Amygdala (tissue), 56 donors: ENCODE measurements around the gene OPN4.

Experiments
- DNase-seq, 56 donors: peaks; one replicate each; lab custom pipeline; 2025; lab: John Stamatoyannopoulos, UW

The OPN4 gene

DNA sequence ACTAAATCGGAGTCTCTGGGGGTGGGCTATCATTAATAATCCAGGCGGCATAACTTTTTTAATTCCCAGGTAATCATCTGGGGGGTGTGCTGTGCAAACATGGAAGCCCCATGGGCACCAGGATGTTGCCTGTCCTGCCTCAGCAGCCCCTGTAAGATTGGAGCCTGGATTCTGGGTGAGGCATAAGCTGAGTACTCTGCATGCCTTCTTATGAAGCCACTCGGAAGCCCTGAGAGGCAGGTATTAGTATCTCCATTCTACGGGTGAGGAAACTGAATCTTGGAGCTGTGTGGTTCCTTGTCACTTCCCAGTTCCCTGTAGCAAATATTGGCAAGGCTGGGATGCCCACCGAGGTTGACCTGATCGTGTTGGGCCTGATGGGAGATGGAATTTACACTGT, 7.4 kb upstream of the OPN4 start:
- no peak for DNase-seq

DNA sequence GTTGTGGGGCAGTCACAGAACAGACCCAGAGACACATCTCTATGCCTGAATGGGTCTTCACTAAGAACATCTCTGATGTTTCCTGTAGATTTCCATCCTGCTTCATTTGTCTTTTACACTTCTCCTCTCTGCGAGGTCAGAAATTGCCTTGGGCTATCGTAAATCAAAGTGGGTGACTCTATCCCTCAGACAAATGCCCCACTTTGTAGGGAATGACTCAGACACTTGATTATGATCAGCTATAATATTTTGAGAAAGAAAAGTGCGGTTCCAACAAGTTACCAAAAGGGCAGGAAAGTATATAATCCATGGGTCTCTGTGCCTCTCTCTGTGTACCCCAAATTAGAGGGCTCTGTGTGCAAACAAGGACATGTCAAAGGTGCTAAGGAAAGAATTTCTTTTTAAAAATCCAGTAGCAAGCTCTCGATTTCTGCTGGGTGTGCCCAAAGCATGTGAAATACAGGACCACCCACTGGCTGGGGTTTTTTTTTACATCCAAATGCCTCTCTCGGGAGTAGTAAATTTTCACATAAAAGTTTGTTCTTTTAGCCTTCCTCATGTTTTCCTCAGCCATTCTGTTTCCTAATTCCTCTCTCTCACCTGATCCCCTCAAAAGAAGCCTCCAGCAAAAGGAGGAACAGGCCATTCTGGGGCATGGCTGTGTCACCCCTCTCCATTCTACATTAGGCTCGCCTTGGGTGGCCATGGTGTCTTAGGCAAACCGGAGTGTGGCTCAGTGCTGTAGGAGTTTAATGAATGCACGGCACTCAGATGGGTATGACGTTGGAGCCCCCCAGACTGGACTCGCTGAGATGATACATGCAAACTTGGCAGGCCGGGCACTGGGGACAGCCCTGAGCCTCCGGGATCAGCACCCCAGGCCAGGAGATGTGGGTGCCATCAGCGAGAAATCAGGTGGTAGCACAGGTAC, 6.3 kb upstream of the OPN4 start:
- no peak for DNase-seq

DNA sequence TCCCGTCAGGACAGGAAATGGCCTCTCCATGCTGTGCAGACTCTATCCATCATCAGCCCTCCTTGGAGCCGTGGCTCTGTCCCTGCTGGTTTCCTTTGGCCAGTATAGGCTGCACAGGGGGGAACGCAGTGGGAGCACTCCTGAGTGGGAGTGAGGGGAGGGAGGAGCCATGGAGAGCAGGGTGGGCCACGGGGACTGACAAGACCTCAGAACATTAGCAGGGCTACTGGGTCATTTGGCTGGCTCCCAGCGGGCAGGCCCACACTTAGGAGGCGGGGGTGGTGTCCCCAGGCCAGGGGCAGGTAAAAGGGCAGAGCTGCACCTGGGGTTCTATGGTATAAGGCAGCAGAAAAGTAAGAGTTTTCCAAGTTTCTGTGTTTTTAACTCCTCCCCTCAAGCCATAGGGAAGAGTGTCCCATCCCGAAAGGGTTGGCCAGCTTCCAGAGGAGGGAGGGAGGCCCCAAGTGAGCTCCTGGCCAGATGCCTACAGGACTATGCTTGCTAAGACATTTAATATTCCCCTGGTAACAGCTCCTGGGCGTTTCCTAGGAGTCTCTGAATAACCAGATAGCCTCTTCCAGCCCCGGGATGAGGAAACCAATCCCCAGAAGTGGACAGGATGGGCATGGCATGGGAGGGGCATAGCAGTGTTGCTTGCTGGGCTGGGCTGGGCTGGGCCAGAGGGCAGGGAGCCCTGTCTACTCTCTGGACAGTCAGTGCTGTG, 5.5 kb upstream of the OPN4 start:
- peak in 1 of 56 donors; percentile 43 for DNase-seq

DNA sequence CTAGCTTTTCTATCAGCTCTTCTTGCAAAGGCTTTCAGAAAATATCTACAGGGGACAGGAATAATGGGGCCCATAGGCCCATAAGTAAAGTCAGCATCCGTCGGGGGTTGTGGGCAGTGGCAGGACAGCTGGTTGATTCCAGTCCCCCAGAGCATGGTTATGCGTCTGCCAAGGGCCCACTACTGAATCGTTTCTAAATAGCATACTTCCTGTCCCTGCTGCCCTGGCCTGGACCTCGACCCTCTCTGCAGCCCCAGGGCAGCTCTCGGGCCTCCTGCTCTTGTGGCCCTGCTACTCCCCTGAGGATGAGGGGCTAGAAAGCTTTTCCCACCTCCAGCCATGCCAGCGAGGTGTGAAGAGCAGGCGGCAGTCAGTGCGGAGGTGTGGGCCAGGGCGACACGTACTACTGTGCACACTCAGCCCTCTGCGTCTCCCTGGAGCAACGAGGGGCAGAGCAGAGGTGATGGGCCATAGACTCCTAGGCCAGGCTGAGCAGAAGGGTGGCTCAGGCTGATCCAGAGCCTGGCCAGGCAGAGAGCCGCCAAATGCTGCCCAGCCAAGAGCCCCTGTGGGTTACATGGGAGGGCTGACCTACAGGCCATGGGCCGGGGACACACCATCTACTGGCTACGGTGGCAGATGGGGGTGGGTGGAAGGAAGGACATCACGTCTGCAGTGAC, 4.7 kb upstream of the OPN4 start:
- no peak for DNase-seq

DNA sequence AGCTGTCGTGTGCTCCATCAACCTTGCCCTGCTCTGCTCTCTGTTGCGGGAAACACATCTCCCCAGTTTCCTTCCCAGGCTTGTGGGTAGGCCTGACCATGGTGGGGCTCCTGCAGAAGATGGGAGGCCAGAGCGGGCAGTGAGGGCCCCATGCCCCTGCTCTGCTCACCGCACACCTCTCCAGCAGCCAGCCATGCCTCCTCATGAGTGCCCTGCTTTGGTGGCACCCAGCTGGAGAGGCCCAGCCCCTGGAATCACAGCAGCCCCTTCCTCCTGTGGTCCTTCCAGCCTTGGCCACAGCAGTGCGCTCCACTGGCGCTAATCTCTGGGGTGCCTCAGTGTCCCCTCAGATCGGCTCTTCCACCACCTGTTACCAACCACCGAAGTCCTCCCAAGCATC, 4.2 kb upstream of the OPN4 start:
- no peak for DNase-seq

DNA sequence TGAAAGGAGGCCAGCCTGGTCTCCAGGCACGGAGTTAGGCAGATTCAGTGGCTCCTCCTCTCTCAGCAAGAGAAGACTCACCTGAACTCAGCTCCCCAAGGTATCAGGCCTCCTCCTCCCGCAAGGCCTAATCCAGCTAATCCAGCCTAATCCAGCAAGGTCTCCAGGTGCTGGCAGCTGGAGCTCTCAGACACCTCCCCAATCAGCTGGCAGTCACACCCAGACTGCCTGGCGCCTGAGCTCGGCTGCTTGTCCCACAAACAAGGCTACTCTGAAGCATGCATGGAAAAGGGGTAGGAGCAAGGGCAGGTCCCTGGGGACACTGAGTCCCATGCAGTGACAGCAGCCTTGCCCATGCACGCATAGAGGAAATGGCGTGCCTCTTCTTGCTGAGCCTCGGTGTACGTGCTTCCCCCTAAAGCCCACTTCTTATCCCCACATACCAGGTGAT, 3.3 kb upstream of the OPN4 start:
- no peak for DNase-seq

DNA sequence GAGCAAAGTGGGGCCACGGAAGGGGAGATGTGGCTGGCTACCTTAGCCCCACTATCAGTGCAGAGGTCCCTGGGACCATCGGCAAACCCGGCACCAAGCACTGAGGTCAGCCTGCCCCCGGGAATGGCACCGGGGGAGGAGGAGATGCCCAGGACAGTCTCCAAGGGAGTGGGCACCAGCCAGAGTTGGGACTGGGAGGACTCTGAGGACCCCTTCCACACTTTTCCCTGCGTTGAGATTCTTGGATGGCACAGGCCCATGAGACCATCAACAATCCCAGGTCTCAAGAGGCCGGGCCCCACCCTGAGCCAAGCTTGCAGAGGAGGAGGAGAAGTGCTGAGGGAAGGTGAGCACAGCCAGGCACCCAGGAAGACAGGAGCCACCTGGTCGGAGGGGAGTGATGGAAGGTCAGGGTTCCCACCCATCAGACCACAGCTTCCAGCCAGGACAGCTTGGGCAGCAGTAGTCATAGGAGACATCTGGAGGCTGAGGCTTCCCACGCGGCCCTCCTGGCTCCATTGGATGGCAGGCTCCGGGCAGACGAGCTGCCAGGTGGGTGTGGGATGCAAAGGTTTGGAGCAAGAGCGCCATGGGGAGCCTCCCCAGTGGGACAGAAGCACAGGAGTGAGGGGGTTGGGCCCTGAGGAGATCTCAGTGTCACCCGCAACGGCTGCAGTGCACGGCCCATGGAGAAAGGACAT, 2.6 kb upstream of the OPN4 start:
- DNase-seq = no peak

DNA sequence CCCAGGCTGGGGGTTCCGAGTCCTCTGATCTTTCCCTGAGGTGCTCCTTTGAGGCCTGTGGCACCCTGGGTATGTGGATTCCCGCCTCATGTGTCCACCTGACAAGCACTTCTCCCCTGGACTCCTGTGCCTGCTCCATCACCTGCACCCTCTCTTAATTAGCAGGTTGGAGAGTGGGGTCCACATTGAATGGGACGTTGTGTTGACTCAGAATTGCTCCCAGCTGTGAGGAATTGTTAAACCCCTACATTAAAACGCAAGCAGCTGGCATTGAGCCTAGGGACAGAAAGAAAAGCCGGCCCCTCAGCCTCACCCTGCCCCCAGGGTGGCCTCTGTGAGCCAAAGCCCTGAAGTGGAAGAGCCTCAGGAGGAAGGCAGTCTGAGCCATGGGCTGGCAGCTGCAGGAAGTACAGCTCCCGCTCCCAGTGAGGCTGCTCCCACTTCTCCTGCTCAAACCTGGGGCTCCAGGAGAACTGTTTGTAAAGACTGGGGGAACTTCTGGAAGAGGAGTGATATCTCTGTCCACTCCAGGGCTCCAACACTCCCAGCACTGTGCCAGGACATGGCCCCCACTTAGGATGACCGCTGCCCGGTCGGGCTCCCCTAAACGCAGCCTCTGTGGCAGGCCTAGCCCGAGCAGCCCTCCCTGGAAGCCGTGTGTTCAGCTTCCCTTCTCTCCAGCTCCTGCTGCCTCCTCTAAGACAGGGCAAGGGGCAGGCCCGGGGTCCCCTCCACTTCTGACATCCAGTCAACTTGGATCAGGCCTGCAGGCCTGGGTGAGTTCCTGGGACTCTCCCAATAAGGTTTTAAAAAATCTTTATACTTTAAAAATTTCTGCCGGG, 1.8 kb upstream of the OPN4 start:
- DNase-seq = no peak

DNA sequence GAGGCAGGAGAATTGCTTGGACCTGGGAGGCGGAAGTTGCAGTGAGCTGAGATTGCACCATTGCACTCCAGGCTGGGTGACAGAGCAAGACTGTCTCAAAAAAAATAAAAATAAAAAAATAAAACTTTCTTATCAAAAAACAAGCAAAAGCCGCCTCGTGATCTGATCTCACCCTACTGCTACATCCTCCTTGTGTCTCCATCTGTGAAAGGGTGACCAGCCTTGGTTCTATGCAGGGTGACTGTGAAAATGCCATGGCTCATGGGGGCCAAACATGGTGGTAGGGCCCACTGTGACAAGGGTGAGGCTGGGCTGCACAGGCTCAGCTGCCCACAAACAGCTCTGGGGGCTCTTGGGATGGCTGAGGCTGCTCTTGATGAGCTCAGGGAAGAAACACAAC, 968 bp upstream of the OPN4 start:
- no peak for DNase-seq

DNA sequence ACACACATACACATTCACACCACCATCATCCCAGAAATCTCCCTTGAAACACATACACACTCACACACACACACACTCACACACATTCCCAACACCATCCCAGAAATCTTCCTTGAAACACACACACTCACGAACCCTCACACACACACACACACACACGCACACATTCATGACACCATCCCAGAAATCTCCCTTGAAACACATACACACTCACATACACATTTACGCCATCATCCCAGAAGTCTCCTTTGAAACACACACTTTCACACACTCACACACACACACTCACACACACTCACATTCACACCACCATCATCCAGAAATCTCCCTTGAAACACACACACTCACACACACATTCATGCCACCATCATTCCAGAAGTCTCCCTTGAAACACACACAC, 360 bp upstream of the OPN4 start:
- no peak for DNase-seq

DNA sequence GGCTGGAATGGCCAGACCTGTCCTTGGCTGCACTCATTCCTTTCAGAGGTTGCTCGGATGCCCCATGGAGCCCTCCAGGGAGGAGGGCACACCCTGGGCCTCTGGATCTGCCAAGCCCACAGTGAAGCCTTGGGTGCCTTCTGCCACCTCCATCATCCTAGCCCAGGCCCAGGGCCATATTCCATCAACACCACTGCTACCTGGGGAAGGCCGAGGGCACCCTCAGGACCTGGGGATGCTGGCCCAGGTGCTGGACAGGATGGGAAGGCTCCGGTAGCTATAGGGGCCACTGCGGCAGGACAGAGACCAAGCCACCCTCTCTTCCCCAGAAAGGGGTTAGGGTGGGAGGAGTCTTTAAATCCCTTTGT, 810 bp downstream of the OPN4 start:
- no peak for DNase-seq

DNA sequence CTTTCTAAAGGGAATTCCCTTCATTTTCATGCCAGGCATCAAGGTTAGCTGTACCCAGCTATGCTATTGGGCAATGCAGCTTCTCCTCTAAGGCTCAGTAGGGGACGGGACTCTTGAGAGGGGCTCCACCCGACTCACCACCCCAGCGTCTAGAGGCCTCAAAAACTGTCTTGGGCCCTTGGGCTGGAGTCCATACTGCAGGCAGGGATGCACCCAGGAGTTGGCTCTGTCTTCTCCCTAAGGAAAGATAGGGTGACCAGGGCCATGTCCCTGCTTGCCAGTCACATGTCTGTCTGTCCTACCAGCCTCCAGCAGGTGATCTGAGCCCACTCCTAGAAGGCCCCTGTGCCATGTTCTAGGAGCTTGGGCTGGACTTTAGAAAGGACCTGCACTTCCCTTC, 1.2 kb downstream of the OPN4 start:
- DNase-seq = no peak

DNA sequence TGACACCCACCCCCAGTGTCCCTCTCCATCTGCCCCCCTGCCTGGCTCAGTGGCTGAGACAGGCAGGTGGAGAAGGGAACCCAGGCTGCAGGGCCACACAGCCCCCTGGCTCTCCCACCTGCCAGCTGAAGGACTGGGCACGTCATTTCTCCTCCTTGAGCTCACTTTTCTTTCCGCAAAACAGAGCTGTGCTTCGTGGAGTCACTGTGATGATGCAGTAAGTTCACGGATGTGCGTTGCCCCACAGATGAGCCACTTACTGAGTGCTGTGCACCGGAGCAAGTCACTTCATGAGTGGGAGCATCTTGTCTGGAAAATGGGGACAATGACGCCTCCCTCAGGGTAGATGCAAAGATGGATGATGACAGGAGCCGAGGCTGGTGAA, 2.7 kb downstream of the OPN4 start:
- DNase-seq = no peak

DNA sequence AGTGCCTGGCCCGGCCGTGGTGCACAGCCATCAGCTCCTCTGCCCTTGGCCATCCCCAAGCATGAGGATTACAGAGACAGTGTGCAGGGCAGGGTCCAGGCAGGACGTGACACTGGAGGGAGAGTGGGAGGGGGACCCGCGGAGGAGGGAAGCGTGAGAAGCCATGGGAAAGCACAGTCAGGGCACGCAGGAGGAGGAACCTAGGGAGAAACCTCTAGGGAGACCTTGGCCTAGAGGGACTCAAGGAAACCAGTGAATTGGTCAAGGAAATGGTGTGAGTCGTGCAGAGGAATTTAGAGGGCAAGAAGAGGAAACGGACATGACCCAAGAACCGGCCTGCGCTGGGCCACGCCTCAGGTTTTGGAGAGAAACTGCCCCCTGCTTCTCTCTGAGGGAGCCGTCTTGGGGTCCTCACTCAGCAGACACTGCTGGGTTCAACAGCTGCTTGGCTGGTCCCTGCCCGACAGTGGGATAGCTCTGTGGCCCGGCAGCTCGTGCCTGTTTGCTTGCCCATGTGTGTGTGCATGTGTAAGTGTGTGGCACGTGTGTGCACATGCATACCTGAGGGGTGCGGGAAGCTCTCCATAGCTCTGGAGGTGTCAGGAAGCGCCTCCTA, 3.2 kb downstream of the OPN4 start:
- DNase-seq = no peak

DNA sequence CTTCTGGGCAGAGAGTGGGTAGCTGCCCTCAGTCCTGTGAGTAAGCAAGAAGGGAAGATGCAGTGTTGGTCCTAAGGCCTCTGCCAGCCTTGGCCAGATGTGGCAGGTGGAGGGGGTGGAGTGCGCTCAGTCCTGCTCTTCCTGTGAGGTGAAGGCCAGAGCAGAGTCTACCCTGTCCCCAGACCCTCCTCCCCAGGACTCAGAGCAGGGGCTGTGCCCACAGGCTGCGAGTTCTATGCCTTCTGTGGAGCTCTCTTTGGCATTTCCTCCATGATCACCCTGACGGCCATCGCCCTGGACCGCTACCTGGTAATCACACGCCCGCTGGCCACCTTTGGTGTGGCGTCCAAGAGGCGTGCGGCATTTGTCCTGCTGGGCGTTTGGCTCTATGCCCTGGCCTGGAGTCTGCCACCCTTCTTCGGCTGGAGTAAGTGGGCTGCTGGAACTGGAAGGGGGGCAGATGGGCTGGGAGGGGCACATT, 4.0 kb downstream of the OPN4 start:
- no peak for DNase-seq

DNA sequence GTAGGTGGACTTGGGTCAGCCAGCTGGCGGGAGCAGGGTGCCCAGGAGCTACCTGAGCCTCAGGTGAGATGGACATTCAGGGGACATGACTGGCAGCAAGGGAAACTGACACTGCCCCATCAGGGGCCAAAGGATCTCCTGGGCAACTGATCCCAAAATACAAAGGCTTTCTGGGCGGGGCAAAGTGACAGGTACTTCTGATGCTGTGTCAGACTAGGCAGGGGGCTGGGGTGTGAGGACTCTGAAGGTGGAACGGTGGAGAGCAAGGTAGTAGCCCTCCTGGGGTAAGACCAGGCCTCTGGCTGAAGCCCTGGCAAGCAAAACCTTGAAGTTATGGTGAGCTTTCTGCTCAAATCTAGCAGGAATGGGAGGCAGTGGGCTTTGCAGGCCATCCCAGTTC, 4.4 kb downstream of the OPN4 start:
- DNase-seq = no peak

DNA sequence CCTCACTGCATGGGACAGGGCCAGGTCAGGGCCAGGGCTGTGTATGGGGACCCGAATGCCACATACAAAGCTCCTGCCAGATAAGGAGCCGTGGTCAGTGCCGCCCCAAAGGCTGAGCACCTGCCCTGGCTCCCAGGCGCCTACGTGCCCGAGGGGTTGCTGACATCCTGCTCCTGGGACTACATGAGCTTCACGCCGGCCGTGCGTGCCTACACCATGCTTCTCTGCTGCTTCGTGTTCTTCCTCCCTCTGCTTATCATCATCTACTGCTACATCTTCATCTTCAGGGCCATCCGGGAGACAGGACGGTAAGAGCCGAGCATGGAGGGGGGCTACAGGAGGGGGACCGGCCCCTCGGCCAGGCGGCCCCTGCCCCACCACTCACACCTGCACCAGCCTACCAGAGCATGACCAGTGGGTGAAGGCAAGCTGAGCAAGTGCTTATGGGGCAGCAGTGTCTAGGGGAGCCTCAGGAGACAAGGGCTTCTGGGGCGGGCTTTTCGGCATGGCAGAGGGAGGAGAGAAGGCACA, 4.9 kb downstream of the OPN4 start:
- DNase-seq = no peak

DNA sequence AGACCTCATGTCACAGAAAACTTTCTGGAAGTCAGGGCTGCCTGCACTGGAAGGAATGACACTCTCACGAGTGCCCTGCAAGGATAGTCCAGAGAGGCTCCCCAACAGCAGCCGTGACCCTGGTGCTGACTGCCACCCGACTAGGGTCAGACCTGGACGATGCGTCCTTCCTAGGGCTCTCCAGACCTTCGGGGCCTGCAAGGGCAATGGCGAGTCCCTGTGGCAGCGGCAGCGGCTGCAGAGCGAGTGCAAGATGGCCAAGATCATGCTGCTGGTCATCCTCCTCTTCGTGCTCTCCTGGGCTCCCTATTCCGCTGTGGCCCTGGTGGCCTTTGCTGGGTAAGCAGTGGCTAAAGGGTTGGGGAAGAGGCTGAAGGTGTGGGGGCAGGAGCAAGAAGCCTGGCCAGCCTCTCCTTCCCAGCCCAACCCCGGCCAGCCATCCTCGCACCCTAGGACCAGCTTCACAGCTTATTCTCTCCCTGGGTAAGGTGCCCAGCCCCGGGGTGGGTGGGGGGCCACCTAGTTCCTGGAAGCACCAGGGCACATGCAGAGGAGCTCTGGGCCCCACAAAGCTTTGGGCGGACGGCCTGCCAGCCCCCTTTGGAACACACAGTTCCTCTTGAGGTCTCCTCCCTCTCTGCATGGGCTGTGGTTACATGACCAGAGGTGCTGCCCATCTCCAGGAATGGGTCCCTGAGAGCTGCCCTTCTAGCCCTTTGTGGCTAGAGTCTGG, 5.5 kb downstream of the OPN4 start:
- DNase-seq = no peak
